Rectal smooth muscle tissue (tissue), 1 donor: ENCODE results near the gene GLRA1.

Experiments used
- H3K27ac ChIP-seq: one replicate; pipeline ENCODE4 v1.7.0; 2013; ENCODE audit warnings: low read depth, low read length, inconsistent platforms
- H3K27me3 ChIP-seq: one replicate; pipeline ENCODE4 v1.7.0; 2013; ENCODE audit warnings: low read length; ENCODE audit not compliant: control insufficient read depth, insufficient read depth
- H3K36me3 ChIP-seq: one replicate; pipeline ENCODE4 v1.7.0; 2013; ENCODE audit warnings: low read length; ENCODE audit not compliant: control insufficient read depth, insufficient read depth
- H3K4me1 ChIP-seq: one replicate; pipeline ENCODE4 v1.7.0; 2013; ENCODE audit warnings: low read length; ENCODE audit not compliant: control insufficient read depth, insufficient read depth
- H3K4me3 ChIP-seq: one replicate; pipeline ENCODE4 v1.7.0; 2013; ENCODE audit warnings: low read length
- H3K9ac ChIP-seq: one replicate; pipeline ENCODE4 v1.7.0; 2013; ENCODE audit warnings: low read length

The GLRA1 gene

DNA sequence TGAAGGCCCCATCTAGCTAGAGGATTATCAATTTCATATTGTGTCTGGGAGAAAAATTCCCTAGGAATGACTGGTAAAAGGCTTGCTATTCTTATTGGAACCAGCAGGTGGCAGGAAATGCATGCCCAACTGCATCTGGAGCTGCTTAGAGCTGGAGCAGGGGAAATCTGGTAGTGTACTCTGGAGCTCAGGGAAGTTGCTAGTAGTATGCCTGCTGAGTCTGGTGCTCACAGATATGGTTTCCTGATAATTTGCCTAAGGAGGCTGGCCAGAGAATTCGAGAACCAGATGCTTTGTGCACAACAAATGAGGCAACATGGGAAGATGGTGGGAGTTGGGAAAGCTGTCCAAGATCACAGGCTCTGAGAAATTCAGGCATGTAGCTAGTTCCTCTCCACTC lies 99.2 kb downstream of the GLRA1 start:
- no peaks in the 10 kb centered on the region for H3K27me3 ChIP-seq
- H3K27ac ChIP-seq = no peak overlapping the region
- H3K4me3 ChIP-seq = no peak overlapping the region
- H3K4me1 ChIP-seq = no peaks in the 10 kb centered on the region
- no peaks in the 10 kb centered on the region for H3K36me3 ChIP-seq
- no peak overlapping the region for H3K9ac ChIP-seq

DNA sequence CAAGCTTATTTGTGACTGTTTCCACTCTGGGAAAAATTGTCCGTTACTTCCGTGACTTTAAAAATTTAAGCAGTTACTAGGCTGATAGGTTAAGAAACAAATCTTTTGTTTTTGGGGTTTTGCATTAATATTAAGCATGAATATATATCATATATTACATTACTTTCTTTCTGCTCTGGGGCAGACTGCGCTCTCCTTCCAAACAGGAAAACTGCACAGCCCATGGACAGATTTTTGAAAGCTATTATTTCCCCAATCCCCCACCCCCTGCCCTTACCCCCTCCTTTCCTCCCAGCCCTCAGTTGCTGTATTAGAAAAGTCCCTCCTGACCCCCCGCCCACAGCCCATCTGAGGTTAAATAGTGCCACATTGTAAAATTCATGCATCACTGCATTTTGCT lies 102.5 kb downstream of the GLRA1 start:
- Histone ChIP-seq H3K4me1 (peaks cover 3% of the 10 kb centered on the region), H3K27me3 (no peaks in the 10 kb centered on the region), H3K36me3 (no peaks in the 10 kb centered on the region), H3K9ac (no peak overlapping the region), H3K4me3 (no peak overlapping the region), H3K27ac (no peak overlapping the region)

DNA sequence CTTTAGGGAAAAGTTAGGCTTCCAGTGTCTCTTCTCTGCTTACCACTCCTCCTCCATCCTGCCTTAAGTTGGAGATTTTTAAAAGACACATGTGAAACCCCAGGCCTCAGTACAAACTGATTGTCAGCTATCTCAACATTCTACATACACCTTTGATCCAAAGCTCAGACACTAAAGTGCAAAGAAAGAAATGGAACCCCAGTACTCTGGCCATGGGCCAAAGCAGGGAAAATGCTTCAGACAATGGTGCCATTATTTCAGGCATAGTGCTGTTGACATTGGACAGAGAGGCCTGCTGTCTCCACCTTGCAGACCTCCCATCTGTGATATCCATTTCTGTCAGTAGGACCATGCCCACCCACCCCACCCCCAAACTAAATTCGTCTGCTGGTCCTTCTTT lies 103.7 kb downstream of the GLRA1 start:
- Histone ChIP-seq H3K36me3 (no peaks in the 10 kb centered on the region), H3K4me1 (peaks cover 3% of the 10 kb centered on the region), H3K4me3 (no peak overlapping the region), H3K9ac (no peak overlapping the region), H3K27me3 (no peaks in the 10 kb centered on the region), H3K27ac (no peak overlapping the region)

DNA sequence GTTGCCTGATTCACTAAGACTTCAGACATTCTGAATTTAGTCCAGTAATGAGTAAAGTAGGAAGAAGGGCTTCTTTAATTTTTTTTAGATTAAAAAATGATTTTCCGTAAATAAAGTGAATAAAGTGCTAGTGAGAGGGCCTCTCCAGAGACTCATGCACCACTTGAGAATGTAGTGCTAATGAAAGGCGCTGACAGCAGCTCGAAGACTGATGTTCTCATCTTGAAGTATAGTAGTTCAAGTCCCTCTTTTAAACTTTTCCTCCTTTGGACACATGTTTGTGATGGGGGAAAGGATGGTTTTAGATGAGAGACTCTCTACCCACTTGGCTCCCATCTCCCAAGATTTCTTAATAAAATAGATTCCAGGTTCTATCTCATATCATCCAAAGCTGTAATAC lies 104.4 kb downstream of the GLRA1 start:
- H3K27me3 ChIP-seq = no peaks in the 10 kb centered on the region
- no peak overlapping the region for H3K27ac ChIP-seq
- H3K9ac ChIP-seq = no peak overlapping the region
- peaks cover 3% of the 10 kb centered on the region for H3K4me1 ChIP-seq
- no peak overlapping the region for H3K4me3 ChIP-seq
- no peaks in the 10 kb centered on the region for H3K36me3 ChIP-seq

DNA sequence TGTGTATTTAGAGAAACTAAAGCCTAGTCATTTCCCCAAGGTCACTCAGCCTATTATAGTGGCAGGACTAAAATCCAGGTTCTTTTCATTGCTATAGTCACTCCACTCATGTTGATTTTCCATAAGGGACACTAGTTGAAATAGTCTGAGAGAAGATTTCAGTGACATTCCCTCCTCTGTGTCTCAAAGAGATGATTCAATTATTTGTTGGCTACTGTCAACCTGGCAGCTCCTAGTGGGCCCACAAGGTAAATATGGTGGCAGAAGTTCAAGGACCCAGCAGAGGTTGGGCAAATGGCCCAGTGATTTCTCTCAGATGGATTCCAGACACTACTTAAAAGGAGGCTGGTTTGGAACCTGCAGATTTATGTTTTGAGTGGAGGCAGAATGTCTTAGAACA lies 104.8 kb downstream of the GLRA1 start:
- H3K4me1 ChIP-seq = peaks cover 3% of the 10 kb centered on the region
- H3K4me3 ChIP-seq = no peak overlapping the region
- H3K9ac ChIP-seq = no peak overlapping the region
- H3K27me3 ChIP-seq = no peaks in the 10 kb centered on the region
- H3K27ac ChIP-seq = no peak overlapping the region
- H3K36me3 ChIP-seq = no peaks in the 10 kb centered on the region

DNA sequence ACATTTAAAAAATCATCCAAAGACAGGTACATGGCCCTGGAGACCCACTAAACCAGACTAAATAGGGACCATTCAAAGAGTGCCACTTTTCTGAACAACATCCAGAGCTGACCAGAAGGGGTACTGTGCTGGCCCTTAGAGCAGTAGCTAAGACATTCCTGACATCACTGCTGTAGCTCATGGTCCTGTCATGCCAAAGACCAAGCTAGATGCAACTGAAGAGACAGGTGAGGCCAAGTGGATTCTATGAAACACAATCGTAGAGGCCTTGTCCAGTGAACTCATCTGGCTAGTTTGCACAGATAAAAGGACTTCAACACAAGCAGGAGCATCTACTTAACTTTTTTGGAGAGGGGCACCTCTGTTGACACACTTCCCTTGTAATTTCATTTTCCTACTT lies 109.6 kb downstream of the GLRA1 start:
- no peak overlapping the region for H3K4me3 ChIP-seq
- H3K27me3 ChIP-seq = no peaks in the 10 kb centered on the region
- H3K36me3 ChIP-seq = no peaks in the 10 kb centered on the region
- H3K4me1 ChIP-seq = peaks cover under 1% of the 10 kb centered on the region
- H3K9ac ChIP-seq = no peak overlapping the region
- no peak overlapping the region for H3K27ac ChIP-seq

DNA sequence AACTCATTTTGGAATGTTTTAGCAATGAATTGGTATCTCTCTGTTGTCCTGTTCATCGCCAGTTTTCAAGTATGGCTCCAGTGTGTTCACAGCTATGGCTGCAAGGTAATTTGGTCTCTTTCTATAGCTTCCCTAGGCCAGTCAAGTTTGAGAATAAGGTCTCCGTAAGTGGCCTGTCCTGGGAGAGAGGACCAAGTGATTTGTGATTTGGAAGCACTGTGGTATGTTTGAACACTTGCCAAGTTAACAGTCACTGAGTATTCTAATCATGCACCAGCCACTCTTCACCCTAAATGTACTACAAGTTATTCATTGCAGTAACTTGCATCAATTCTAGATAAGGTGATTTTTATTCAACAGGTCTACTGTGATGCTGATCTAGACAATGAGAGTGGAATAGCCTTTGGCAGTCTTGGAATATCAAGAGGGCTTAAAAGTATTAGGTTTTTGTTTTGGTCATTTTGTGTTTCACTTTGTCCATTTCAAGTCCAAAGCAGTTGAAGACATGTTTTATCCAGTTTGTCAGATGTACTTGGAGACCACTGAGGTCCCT lies 111.8 kb downstream of the GLRA1 start:
- Histone ChIP-seq H3K27ac (no peak overlapping the region), H3K27me3 (no peaks in the 10 kb centered on the region), H3K36me3 (no peaks in the 10 kb centered on the region), H3K9ac (no peak overlapping the region), H3K4me3 (no peak overlapping the region), H3K4me1 (peaks cover 2% of the 10 kb centered on the region)

DNA sequence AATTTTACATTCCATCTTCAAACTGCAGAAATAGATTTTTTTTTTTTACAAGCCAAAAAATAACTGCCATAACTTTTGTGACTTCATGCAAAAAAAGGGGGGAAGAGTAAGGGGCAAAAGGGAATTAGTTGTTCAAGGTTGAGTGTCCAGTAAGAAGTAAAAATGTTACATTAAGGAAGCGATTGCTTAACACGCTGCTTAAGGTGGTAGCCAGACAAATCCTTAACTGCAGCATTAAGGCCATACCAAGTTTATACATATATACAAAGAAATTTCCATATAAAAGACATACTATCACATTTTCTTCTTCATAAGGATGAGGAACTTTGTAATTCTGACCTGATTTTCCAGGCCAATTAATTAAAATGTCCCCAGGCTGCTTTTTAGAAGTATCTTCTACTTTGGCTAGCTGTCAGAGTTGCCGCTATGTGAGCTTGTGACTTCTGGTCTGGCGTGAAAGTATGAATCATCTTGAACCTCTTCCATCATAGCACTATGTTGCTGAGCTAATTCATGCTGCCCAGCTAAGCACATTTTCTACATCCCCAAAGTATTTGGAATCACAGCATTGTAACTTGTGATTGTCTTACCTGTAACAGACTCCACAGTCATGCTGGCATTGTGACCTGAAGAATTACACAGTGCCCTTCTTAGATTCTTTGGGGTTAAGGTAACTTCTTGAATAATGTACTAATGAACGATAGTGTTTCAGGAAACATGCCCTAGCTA lies 112.9 kb downstream of the GLRA1 start:
- Histone ChIP-seq H3K27me3 (no peaks in the 10 kb centered on the region), H3K36me3 (no peaks in the 10 kb centered on the region), H3K4me3 (no peak overlapping the region), H3K9ac (no peak overlapping the region), H3K4me1 (peaks cover 2% of the 10 kb centered on the region), H3K27ac (no peak overlapping the region)

DNA sequence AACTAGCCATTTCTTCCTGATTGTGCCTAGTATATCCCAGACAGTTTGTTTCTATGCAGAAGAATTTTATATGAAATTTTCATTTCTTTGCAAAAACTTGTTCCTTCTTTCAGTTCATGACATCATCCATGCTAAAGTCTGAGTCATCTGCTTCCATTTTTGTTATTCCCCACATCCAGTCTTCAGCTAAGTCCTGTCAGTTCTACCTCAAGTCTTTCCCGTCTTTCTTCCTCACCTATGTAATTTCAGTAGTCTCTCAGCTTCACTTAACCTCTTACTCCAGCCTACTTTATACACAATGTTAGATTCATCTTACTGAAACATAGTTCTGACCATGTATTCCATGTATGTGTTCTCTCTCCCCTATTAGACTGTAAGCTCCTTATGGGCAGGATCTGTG lies 113.8 kb downstream of the GLRA1 start:
- Histone ChIP-seq H3K9ac (no peak overlapping the region), H3K4me1 (peaks cover 2% of the 10 kb centered on the region), H3K4me3 (no peak overlapping the region), H3K36me3 (no peaks in the 10 kb centered on the region), H3K27me3 (no peaks in the 10 kb centered on the region), H3K27ac (no peak overlapping the region)

DNA sequence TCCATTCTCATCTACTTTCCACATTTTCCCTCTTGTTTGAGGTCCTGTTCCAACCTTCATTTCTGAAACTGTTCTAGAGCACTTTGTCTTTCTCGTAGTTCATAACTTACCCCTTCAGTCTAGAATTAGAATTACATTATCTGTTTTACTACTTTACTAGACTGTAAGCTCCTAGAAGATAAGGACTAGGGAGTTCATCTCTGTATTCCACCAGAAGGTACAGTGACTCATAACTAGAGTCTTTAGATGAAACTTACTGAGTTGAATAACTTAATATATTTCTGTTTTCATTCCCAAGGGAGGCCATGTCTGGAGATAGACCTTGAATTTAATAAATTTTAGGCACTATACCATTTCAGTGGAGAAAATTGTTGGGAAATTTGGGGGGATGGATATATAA lies 114.2 kb downstream of the GLRA1 start:
- Histone ChIP-seq H3K4me1 (peaks cover 2% of the 10 kb centered on the region), H3K27ac (no peak overlapping the region), H3K4me3 (no peak overlapping the region), H3K27me3 (no peaks in the 10 kb centered on the region), H3K9ac (no peak overlapping the region), H3K36me3 (no peaks in the 10 kb centered on the region)

DNA sequence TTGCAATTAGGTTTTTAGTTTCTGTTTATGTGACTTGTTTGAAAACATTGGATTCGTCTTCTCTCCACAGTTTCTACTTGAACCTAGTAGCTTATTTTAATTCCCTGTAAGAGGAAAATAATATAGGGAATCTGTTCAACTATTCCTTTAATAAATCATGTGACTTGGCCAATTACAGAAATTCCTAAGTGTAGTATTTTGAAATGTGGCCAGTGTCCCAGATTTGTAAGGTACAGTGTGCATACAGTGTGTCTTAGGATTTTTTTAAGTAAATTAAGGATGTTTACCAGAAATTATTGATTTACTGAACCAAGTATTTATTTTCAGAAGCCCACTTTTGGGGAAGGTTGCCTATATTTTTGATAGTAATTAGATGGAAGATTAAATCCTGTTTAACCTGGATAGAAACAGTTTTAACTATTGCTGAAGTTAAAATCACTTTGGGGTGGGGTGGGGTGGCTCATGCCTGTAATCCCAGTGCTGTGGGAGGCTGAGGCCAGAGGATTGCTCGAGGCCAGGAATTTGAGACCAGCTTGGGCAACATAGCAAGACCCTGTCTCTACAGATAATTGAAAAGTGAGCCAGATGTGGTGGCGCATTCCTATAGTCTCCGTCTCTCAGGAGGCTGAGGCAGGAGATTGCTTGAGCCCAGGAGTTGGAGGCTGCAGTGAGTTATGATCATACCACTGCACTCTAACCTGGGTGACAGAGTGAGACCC lies 116.0 kb downstream of the GLRA1 start:
- Histone ChIP-seq H3K4me3 (no peak overlapping the region), H3K27ac (no peak overlapping the region), H3K4me1 (peaks cover 2% of the 10 kb centered on the region), H3K9ac (no peak overlapping the region), H3K27me3 (no peaks in the 10 kb centered on the region), H3K36me3 (peaks cover 4% of the 10 kb centered on the region)

DNA sequence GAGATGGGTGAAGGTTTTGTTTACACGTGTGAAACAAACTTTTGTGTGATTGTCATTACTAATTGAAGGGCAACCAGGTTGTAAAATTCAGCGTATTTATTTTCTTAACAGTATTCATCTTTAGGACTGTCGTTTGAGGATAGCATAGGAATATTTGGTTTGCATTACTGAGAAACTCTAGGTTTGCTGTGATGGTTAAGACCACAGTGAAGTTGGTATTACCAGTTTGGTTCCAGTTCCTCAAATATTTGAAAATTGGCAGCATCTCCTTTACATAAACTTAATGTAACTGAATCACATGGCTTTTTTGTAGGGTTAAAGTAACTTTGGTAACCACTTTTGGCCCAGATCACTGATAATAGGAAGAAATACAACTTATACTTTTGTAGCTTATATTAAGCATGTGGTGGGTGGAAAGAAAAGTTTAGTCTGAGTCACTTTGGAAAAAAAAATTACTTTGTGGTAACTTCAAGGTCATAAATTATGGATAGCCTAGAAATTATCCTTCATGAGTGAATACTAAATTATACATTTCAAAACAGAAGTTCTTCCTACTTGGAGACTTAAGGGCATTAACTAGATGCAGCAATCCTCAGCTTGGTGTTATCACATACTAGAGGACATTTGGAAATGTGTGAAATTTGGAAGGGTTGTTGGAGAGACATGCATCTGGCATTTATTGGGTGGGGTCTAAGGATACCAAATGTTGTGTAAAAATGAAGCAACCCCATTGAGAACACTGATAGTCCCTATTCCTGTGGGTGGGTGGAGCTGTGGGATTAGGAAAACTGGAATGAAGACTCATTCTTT lies 119.0 kb downstream of the GLRA1 start:
- Histone ChIP-seq H3K9ac (no peak overlapping the region), H3K4me1 (peaks cover 2% of the 10 kb centered on the region), H3K27ac (no peak overlapping the region), H3K4me3 (no peak overlapping the region), H3K36me3 (peaks cover 11% of the 10 kb centered on the region), H3K27me3 (no peaks in the 10 kb centered on the region)
